Endothelial cell of umbilical vein (primary cell): ENCODE results near the gene CCT4. TPM values are rescaled to one million over a fixed set of nuclear protein-coding genes. Genes with fewer than 3 reads are reported as not detected.
A peak's percentile ranks its signal among the peaks of the same experiment; 100 is the strongest.

Source experiments
- BruUV-seq: library from RNA; stranded (reverse); fragments of 400-500 nt; replicated peaks from 2 replicates; lab custom pipeline; 2021; lab: Mats Ljungman, UMichigan
- CTCF ChIA-PET: fragments of 300-600, 350-600 bp; sonication (Branson Sonifier 250); formaldehyde crosslinking; loops from one replicate; lab custom pipeline; 2021; ENCODE audit warnings: antibody characterized with exemption, inconsistent platforms; lab: Charles Lee
- POLR2A ChIA-PET: fragments of 300-600, 350-600 bp; sonication (Branson Sonifier 250); formaldehyde crosslinking; loops from one replicate; lab custom pipeline; 2021; ENCODE audit warnings: antibody characterized with exemption, inconsistent platforms; lab: Charles Lee
- DNase-seq: peaks from one replicate; pipeline ENCODE4 v3.0.0-alpha.2; 2011; ENCODE audit warnings: low read depth, low spot score
- FAIRE-seq: peaks from 2 replicates; lab custom pipeline; 2011; peaks lifted over from hg19 to GRCh38; lab: Jason Lieb, UNC
- H2AFZ ChIP-seq: 2 replicates; pipeline ENCODE4 v1.6.0; 2012; ENCODE audit warnings: low read depth, low read length, control low read depth, inconsistent platforms
- H3K27ac ChIP-seq: 2 replicates; pipeline ENCODE4 v1.5.1; 2011; ENCODE audit warnings: low read depth, mild to moderate bottlenecking, control low read depth, low read length, moderate library complexity; ENCODE audit not compliant: insufficient read depth
- H3K27me3 ChIP-seq, 2 experiments: 2 replicates each; pipeline versions ENCODE4 v1.6.0 to v1.6.1; 2011; ENCODE audit warnings: low read length in 2 of 2, mixed read lengths in 1 of 2; ENCODE audit not compliant: control insufficient read depth in 2 of 2, insufficient read depth in 2 of 2
- H3K36me3 ChIP-seq, 2 experiments: 2 replicates in 1 of 2; 3 replicates in 1 of 2; pipeline ENCODE4 v1.5.1; 2011; ENCODE audit warnings: low read length in 2 of 2, mild to moderate bottlenecking in 1 of 2, moderate library complexity in 1 of 2; ENCODE audit not compliant: control insufficient read depth in 2 of 2, insufficient read depth in 2 of 2; ENCODE audit errors: extremely low read depth in 1 of 2
- H3K4me1 ChIP-seq: 3 replicates; pipeline ENCODE4 v1.5.1; 2011; ENCODE audit warnings: mild to moderate bottlenecking, low read length; ENCODE audit not compliant: control insufficient read depth, insufficient read depth; ENCODE audit errors: extremely low read depth
- H3K4me2 ChIP-seq: 2 replicates; pipeline ENCODE4 v1.6.1; 2011; ENCODE audit warnings: low read length, control low read depth, mixed read lengths; ENCODE audit not compliant: insufficient read depth
- H3K4me3 ChIP-seq, 3 experiments: fragments of 200-600 bp in 1 of 3; sonication (generic), shearing (Covaris generic) in 1 of 3; replicated peaks in 1 of 3; 2 replicates each; pipeline ENCODE4 v1.5.1; 2011 to 2016; ENCODE audit warnings: control low read depth in 3 of 3, low read length in 3 of 3, mild to moderate bottlenecking in 2 of 3, inconsistent platforms in 1 of 3, low read depth in 1 of 3, moderate library complexity in 1 of 3; ENCODE audit not compliant: insufficient read depth in 1 of 3
- H3K79me2 ChIP-seq: 2 replicates; pipeline ENCODE4 v1.6.0; 2012; ENCODE audit warnings: low read length, inconsistent platforms; ENCODE audit not compliant: control insufficient read depth, insufficient read depth
- H3K9ac ChIP-seq: replicated peaks from 2 replicates; pipeline ENCODE3; 2011; ENCODE audit warnings: low read length, control low read depth; ENCODE audit not compliant: insufficient read depth; ENCODE audit errors: extremely low read depth
- H3K9me1 ChIP-seq: replicated peaks from 3 replicates; pipeline ENCODE4 v1.6.0; 2011; ENCODE audit warnings: mild to moderate bottlenecking, low read length; ENCODE audit not compliant: control insufficient read depth, insufficient read depth; ENCODE audit errors: extremely low read depth
- H3K9me3 ChIP-seq: replicated peaks from 2 replicates; pipeline ENCODE4 v1.5.1; 2012; ENCODE audit warnings: low read length, inconsistent platforms; ENCODE audit not compliant: control insufficient read depth, insufficient read depth
- H4K20me1 ChIP-seq: replicated peaks from 2 replicates; pipeline ENCODE3; 2011; ENCODE audit warnings: mild to moderate bottlenecking, low read length; ENCODE audit not compliant: control insufficient read depth, insufficient read depth; ENCODE audit errors: extremely low read depth
- EZH2 ChIP-seq: IDR thresholded peaks from 2 replicates; pipeline ENCODE4 v1.6.1; 2012; ENCODE audit warnings: borderline replicate concordance, low read depth, mild to moderate bottlenecking, moderate library complexity, low read length, inconsistent platforms; ENCODE audit not compliant: severe bottlenecking
- FOS ChIP-seq: IDR thresholded peaks from 2 replicates; pipeline ENCODE4 v1.6.1; 2011; ENCODE audit warnings: mild to moderate bottlenecking, low read length, moderate library complexity, borderline replicate concordance; ENCODE audit not compliant: insufficient read depth
- GATA2 ChIP-seq: IDR thresholded peaks from 2 replicates; pipeline ENCODE4 v1.7.0; 2011; ENCODE audit warnings: low read depth, mild to moderate bottlenecking, moderate library complexity, mixed read lengths, low read length; ENCODE audit not compliant: insufficient read length, insufficient read depth
- JUN ChIP-seq: IDR thresholded peaks from 2 replicates; pipeline ENCODE4 v1.6.1; 2011; ENCODE audit warnings: borderline replicate concordance, low read depth; ENCODE audit not compliant: insufficient read length, insufficient read depth
- MAX ChIP-seq: IDR thresholded peaks from 2 replicates; pipeline ENCODE4 v1.6.1; 2011; ENCODE audit not compliant: insufficient read depth, insufficient read length
- MYC ChIP-seq: IDR thresholded peaks from one replicate; pipeline ENCODE4 v1.6.1; 2011; ENCODE audit warnings: mild to moderate bottlenecking, low read depth, low read length
- POLR2A ChIP-seq: IDR thresholded peaks from 2 replicates; pipeline ENCODE4 v1.6.1; 2012; ENCODE audit warnings: low read depth, mild to moderate bottlenecking, control low read depth, low read length
- POLR2AphosphoS5 ChIP-seq: IDR thresholded peaks from 2 replicates; pipeline ENCODE4 v1.6.1; 2012; ENCODE audit warnings: low read depth, mild to moderate bottlenecking, control low read depth, low read length, moderate library complexity; ENCODE audit not compliant: insufficient read depth
- dilution Hi-C: fragments of 300-500 bp; cut with MboI; formaldehyde crosslinking; loops from one replicate; pipeline ENCODE4 v1.15.0; 2019; ENCODE audit warnings: low sequenced_read_pairs; ENCODE audit not compliant: extremely low pct_ligation_motif_present
- intact Hi-C: fragments of 100-400 bp; cut with micrococcal nuclease; formaldehyde crosslinking; loops from one replicate; pipeline ENCODE4 v1.10.0; 2022
- polyA plus RNA-seq, 4 experiments: library from polyadenylated mRNA; depleted of rRNA in 3 of 4; stranded (reverse) in 3 of 4; unstranded in 1 of 4; fragments of >200 nt; gene quantifications; 2 replicates each; pipeline versions ENCODE4 v1.2.1 to v1.2.3, GENCODE V29; 2011 to 2012; ENCODE audit warnings: missing spikeins in 1 of 4
- total RNA-seq: library from RNA; stranded (reverse); gene quantifications from 2 replicates; pipeline ENCODE4 v1.2.3, GENCODE V29; 2021
- TF ChIP-seq, protein P1 (sequence below), 2 donors: IDR thresholded peaks; 1 replicate in 1 of 2; 2 replicates in 1 of 2; pipeline ENCODE4 v1.5.1; 2011; ENCODE audit warnings: low read length in 2 of 2, mild to moderate bottlenecking in 2 of 2, moderate library complexity in 2 of 2, control low read depth in 1 of 2, inconsistent platforms in 1 of 2, low read depth in 1 of 2; ENCODE audit not compliant: insufficient read depth in 1 of 2; ENCODE audit errors: extremely low read depth in 1 of 2

Gene CCT4
- total and polyA plus RNA-seq, 2 donors (not counting 3 experiments of a cell fraction or from before 2014, with no cell fraction given), result 78.5 to 220 TPM

GRCh38 chr2:61911510-61911909 lies 23.1 kb upstream of the CCT4 start:
- dilution Hi-C loops (no loop called here), intact Hi-C loops (loop anchor here (10.0 kb wide), 1 partner anchor 393 kb away; no protein-coding TSS in a partner anchor)
- TF ChIP-seq POLR2A (no peak), MYC (no peak), EZH2 (no peak), MAX (no peak)
- TF ChIP-seq, protein P1, sequence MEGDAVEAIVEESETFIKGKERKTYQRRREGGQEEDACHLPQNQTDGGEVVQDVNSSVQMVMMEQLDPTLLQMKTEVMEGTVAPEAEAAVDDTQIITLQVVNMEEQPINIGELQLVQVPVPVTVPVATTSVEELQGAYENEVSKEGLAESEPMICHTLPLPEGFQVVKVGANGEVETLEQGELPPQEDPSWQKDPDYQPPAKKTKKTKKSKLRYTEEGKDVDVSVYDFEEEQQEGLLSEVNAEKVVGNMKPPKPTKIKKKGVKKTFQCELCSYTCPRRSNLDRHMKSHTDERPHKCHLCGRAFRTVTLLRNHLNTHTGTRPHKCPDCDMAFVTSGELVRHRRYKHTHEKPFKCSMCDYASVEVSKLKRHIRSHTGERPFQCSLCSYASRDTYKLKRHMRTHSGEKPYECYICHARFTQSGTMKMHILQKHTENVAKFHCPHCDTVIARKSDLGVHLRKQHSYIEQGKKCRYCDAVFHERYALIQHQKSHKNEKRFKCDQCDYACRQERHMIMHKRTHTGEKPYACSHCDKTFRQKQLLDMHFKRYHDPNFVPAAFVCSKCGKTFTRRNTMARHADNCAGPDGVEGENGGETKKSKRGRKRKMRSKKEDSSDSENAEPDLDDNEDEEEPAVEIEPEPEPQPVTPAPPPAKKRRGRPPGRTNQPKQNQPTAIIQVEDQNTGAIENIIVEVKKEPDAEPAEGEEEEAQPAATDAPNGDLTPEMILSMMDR (IDR thresholded peaks at IDR 0.05; ENCODE audit: extremely low read depth in 1 of 2, insufficient read depth in 1 of 2, low read depth in 1 of 2, low read length in 2 of 2), result peak in 1 of 2 donors; percentile 5
- FAIRE-seq (peak; percentile 4), DNase-seq (no peak)
- BruUV-seq, result no TSS peak
- Histone ChIP-seq H3K9ac (no peak overlapping the region), H2AFZ (no peak overlapping the region), H3K79me2 (no peaks in the 10 kb centered on the region), H4K20me1 (no peaks in the 10 kb centered on the region), H3K9me3 (no peaks in the 10 kb centered on the region), H3K36me3 (no peaks in the 10 kb centered on the region), H3K27ac (no peak overlapping the region), H3K9me1 (no peaks in the 10 kb centered on the region), H3K4me1 (peaks cover under 1% of the 10 kb centered on the region), H3K4me2 (no peak overlapping the region), H3K4me3 (no peak overlapping the region), H3K27me3 (no peaks in the 10 kb centered on the region)
- POLR2A ChIA-PET, result no interaction called here
- CTCF ChIA-PET, result no interaction called here

GRCh38 chr2:61910603-61911002 lies 22.1 kb upstream of the CCT4 start:
- POLR2A ChIA-PET, result no interaction called here
- TF ChIP-seq MAX (no peak), MYC (no peak), POLR2A (no peak), FOS (no peak), GATA2 (no peak), JUN (no peak), EZH2 (no peak), POLR2AphosphoS5 (no peak)
- TF ChIP-seq, protein P1 (IDR thresholded peaks at IDR 0.05; ENCODE audit: extremely low read depth in 1 of 2, insufficient read depth in 1 of 2, low read depth in 1 of 2, low read length in 2 of 2), result no peak
- CTCF ChIA-PET, result no interaction called here
- H3K36me3 ChIP-seq, result no peaks in the 10 kb centered on the region
- no peaks in the 10 kb centered on the region for H3K9me1 ChIP-seq
- DNase-seq, result no peak
- H3K79me2 ChIP-seq, result peaks cover 3% of the 10 kb centered on the region
- H3K27me3 ChIP-seq, result no peaks in the 10 kb centered on the region
- no TSS peak for BruUV-seq
- dilution Hi-C loops (no loop called here), intact Hi-C loops (loop anchor here (10.0 kb wide), 1 partner anchor 394 kb away; no protein-coding TSS in a partner anchor)
- H3K9me3 ChIP-seq, result no peaks in the 10 kb centered on the region
- no peak overlapping the region for H3K4me2 ChIP-seq
- H4K20me1 ChIP-seq, result no peaks in the 10 kb centered on the region
- H3K4me3 ChIP-seq, result no peak overlapping the region
- no peak overlapping the region for H3K9ac ChIP-seq
- no peak overlapping the region for H3K27ac ChIP-seq
- H3K4me1 ChIP-seq, result peaks cover 5% of the 10 kb centered on the region
- no peak overlapping the region for H2AFZ ChIP-seq
- FAIRE-seq, result no peak
